Fibroblast of gingiva (primary cell): ENCODE data around the gene AQR.
"Not testable (repeated sequence)": the region's sequence is repeated elsewhere in the genome, so short reads cannot be mapped to it uniquely, and the experiment has no call there.

Source experiments
- DNase-seq: peaks from one replicate; pipeline ENCODE4 v3.0.0-alpha.2; 2011; ENCODE audit warnings: low read depth

Gene AQR

DNA sequence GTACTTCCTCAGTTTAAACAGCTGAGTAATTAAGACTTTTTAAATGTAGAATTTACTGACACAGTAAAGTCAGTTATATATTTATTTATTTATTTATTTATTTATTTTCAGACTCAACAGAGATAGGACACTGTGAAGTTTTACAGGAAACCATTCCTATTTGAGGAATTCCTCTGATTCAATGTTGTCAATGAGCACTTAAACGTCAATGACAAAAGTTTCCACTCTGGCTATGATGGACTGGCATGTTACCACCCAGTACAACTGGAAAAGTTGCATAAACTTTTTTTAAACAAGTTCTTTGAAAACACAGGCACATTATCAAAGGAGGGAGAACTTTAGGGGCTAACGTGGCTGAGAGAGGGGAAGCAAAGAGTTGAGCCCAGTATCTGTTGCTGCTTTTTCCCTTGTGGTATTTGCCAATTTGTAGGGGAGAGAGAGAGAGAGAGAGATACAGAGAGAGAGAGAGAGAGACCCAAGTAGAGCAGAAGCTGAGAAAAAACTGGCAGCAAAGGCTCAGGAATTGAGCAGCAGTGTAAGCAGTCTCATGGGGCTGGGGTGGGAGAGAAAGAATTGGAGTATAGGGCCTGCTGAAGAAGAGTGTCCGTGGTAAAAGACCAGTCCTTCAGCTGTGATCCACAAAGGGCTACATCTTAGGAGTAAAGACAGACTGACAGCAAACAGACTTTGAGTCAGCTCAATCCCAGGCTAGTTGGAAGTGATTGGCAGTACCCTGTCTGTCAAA lies 155.9 kb downstream of the AQR start:
- no peak for DNase-seq

DNA sequence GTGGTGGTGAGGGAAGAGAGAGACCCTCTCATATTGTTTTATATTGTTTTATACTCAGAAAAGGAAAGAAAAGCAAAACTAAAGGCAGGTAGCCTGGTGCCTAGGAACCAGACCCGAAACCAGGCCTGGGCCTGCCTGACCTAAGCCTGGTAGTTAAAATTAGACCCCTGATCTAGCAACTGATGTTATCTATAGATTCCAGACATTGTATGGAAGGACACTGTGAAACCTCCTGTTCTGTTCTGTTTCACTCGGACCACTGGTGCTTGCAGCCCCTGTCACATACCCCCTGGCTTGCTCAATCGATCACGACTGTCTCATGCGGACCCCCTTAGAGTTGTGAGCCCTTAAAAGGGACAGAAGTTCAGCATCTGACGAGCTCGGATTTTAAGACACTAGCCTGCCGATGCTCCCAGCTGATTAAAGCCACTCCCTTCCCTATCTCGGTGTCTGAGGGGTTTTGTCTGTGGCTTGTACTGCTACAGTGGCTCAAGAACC lies 156.6 kb downstream of the AQR start:
- DNase-seq: not testable (repeated sequence)

GRCh38 chr15:34812369-34812768 lies 157.2 kb downstream of the AQR start:
- DNase-seq: peak; percentile 30

DNA sequence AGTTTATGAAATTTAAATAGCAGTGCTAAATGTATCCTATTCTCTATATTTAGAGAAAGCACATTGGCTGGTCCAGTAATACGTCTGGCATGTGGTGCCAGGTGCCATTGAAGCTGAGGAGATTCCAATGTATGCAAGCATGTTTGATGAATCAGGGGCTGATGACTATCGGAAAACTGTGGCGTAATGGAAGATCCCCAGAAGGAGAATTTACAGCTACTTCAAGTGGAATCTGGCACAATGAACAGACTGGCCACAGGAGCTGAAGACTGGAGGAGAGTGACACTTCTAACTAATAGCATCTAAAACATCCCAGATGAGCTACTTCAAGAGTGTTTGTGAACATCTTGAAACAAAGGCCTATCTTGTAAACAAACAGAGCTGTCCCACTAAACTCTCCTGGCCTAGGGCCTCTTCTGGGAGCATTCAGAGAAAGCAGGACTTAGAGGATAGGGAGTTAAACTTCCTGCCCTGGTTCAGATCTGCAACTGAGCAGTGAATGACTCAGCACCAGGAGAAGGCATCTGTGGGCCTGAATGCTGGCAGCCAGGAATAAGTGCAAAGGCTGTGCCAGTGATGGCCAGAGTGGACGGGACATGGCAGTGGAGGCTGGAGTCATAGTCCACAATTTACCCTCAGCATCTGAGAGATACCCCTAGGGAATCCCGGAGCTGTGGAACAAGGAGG lies 159.0 kb downstream of the AQR start:
- peak; percentile 96 for DNase-seq

- DNase-seq: no peak
Measured at GRCh38 chr15:34809186-34809585, 160.4 kb downstream of the AQR start.

- no peak for DNase-seq
Measured at GRCh38 chr15:34808016-34808415, 161.5 kb downstream of the AQR start.

DNA sequence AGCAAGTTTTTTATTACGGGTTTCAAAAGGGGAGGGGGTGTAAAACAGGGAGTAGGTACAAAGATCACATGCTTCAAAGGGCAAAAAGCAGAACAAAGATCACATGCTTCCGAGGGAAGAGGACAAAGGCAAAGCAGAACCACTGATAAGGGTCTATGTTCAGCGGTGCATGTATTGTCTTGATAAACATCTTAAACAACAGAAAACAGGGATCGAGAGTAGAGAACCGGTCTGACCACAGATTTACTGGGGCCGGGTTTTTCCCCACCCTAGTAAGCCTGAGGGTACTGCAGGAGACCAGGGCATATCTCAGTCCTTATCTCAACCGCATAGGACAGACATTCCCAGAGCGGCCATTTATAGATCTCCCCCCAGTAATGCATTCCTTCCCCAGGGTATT lies 162.3 kb downstream of the AQR start:
- DNase-seq: not testable (repeated sequence)

DNA sequence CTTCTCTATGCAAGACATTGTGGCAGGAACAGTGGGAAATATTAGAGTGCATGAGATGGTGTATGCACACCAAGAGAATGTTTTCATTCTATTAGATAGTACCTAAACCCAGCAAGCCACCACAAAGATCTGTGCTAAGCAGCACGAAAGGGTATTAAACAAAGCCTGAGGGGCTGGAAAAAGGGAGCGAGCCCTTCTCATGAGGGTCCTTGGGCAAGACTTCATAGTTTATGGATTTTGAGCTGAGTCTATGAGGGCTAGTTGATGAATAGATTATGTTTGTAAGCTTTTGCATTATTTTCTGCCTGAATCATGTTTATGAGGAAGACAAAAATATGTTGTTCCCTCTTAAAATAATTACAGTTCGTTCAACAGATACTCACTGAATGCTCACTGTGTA lies 164.8 kb downstream of the AQR start:
- DNase-seq: no peak

DNA sequence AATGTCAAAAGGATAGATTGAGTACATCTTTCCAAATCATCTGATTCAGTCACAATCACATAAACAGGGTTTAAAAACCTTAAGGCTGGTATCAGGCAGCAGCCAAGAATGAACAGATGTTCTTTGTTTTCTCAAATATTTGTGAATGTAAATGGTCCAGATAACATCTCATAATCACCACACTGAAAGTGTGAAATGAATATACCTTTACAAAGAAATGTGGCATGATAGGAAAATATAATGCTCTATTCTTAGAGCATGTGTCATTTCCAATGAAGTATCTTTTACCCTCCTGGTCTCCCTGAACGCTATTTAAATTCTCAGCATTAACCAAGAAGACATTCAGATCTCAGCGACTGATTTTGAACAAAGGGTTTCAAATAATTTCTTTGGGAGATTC lies 165.4 kb downstream of the AQR start:
- no peak for DNase-seq

GRCh38 chr15:34802803-34803750 lies 166.5 kb downstream of the AQR start:
- DNase-seq: no peak

DNA sequence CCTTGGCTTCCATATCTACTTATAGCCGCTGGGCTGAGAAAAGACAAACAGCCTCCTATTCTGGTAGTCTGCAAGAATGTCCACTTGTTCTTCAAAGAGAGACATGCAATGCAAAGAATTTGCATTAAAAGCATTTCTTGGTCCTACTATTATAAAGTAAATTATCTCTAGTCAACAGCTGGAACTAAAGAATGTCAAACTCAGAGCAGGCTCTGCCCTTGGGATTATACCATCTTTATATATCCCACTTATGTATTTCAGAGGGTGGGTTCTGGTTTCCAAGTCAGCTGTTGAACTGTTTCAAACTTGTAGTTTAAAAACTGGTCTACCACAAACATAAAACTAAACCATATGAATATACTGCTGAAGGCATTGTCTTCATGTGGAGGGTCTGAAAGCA lies 167.2 kb downstream of the AQR start:
- DNase-seq: no peak
